IPS-15b (cell line): Measurements from ENCODE around the gene FAM53A.

Experiments used
- H3K27me3 ChIP-seq: one replicate; pipeline ENCODE4 v1.6.1; 2013; ENCODE audit warnings: low read length; ENCODE audit not compliant: control insufficient read depth, insufficient read depth
- H3K36me3 ChIP-seq: one replicate; pipeline ENCODE4 v1.6.1; 2013; ENCODE audit warnings: low read length; ENCODE audit not compliant: control insufficient read depth, insufficient read depth
- H3K4me1 ChIP-seq: one replicate; pipeline ENCODE4 v1.6.1; 2013; ENCODE audit warnings: mild to moderate bottlenecking, low read length; ENCODE audit not compliant: control insufficient read depth, insufficient read depth
- H3K4me3 ChIP-seq: one replicate; pipeline ENCODE4 v1.5.1; 2013; ENCODE audit warnings: low read depth, low read length
- H3K9ac ChIP-seq: one replicate; pipeline ENCODE4 v1.6.1; 2013; ENCODE audit warnings: low read depth, mild to moderate bottlenecking, low read length
- H3K9me3 ChIP-seq: one replicate; pipeline ENCODE4 v1.6.1; 2013; ENCODE audit warnings: mild to moderate bottlenecking, low read length; ENCODE audit not compliant: control insufficient read depth, insufficient read depth

Gene FAM53A

DNA sequence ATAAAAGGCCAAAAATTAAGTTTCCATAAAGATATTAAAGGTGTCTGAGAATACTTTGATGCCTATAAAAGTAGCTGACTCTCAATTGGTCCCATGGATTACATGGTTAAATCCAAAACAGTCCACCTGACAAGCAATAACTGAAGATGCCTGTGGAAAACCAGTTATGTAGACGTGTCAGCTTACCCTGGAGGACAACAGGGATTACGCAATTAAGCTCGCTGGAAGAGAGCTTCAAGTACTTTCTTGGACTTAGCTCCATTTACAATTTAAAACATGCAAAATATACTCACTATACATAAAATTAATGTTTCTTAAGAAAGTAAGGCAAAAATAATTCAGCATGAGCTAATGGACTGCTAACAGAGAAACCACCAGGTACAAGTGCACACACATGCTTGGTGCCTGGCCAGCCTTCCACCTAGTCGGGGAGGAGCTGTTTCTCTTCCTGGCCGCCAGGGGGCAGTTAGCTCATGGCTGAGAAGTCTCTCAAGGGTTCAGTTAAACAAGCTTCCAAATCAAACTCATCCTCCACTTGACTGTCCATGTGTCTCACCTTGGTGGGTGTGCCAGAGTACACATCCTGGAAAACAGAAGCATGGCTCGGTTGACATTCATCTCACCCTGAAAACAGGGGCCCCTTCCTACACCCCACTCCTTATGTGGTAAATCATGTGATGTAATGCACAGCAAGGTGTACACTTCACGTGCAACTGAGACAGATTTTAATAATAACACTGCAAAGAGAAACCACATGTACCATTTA is 9.2 kb upstream of the FAM53A start:
- Histone ChIP-seq H3K36me3 (peaks cover 39% of the 10 kb centered on the region), H3K9me3 (no peaks in the 10 kb centered on the region), H3K27me3 (no peaks in the 10 kb centered on the region), H3K9ac (no peak overlapping the region), H3K4me3 (no peak overlapping the region), H3K4me1 (no peaks in the 10 kb centered on the region)

DNA sequence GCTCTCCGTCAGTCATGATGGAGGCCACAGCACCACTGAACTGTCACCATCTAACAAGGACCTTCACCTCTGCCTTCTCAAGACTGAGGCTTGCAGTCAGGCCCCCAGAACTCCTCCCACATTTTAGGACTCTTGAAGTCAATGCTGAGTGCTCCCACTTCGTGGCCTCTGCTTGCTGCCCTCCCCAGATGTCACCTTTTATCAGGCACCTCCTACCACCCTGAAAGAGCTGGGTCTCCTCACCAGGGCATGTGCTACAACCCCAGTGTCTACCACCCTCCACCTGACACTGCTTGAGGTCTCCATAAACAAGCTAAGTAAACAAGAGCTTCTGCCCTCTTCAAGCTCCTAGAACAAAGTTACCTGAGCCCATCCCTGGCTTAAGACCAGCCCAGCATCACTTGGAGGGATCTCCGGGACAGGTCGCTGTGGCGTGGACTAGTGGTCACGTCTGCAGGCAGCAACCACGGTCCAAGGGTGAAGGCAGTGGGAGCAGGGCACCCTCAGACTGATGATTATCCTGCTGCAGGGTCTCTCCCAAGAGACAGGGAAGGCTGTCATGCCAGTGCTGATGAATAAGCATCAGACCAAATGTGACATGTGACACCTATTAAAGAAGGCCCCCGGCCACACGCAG is 7.7 kb upstream of the FAM53A start:
- no peaks in the 10 kb centered on the region for H3K9me3 ChIP-seq
- no peak overlapping the region for H3K9ac ChIP-seq
- no peaks in the 10 kb centered on the region for H3K27me3 ChIP-seq
- no peak overlapping the region for H3K4me3 ChIP-seq
- H3K4me1 ChIP-seq = no peaks in the 10 kb centered on the region
- H3K36me3 ChIP-seq = peaks cover 30% of the 10 kb centered on the region

DNA sequence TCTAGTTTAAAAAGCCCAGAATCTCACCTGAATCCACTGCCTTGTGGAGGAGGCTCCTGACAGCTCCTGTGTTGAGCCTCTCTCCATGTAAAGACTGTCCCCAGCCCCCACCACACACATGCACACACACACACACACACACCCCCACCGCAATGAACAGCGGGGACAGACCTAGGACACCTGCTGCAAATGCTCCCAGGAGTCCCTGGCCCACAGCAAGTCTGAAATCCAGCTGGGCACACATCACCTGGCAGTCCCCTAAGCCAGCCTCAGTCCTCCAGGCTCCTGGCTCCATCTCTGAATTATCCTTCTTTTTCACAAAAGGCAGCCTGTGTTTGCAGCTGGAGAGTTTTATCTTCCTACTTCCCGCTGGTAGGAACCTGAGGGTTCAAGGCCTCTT is 6.6 kb upstream of the FAM53A start:
- H3K4me3 ChIP-seq = no peak overlapping the region
- peaks cover 30% of the 10 kb centered on the region for H3K36me3 ChIP-seq
- H3K9me3 ChIP-seq = no peaks in the 10 kb centered on the region
- no peaks in the 10 kb centered on the region for H3K4me1 ChIP-seq
- H3K9ac ChIP-seq = no peak overlapping the region
- no peaks in the 10 kb centered on the region for H3K27me3 ChIP-seq

DNA sequence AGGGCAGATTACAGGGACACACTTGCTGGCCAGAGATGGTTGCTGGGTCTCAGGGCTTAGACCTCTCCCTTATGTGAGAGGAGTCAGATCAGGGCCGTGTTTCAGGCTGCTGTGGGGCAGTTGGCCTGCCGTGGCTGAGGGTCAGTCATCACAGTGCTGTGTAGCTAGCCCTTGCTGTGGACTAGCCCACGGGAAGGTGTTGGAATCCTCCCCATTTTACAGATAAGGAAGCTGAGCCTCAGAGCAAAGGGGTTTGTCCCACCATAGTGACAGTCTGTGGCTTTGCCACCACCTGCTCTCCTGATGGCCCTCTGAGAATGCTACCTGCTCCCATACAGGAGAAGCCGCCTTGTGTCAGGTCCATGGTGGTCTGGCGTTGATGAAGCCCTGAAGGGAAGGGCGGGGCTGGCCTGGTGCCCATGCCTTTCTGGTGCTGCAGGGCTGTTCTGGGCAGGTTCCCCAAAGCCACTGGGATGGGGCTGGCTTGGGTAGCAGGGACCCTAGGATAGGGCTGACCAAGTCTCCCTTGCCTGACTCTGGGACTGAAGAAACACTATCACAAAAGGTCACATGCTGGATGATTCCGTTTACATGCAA is 2.4 kb upstream of the FAM53A start:
- H3K9ac ChIP-seq = no peak overlapping the region
- H3K36me3 ChIP-seq = peaks cover 9% of the 10 kb centered on the region
- no peaks in the 10 kb centered on the region for H3K9me3 ChIP-seq
- no peak overlapping the region for H3K4me3 ChIP-seq
- H3K4me1 ChIP-seq = no peaks in the 10 kb centered on the region
- H3K27me3 ChIP-seq = peaks cover 14% of the 10 kb centered on the region

DNA sequence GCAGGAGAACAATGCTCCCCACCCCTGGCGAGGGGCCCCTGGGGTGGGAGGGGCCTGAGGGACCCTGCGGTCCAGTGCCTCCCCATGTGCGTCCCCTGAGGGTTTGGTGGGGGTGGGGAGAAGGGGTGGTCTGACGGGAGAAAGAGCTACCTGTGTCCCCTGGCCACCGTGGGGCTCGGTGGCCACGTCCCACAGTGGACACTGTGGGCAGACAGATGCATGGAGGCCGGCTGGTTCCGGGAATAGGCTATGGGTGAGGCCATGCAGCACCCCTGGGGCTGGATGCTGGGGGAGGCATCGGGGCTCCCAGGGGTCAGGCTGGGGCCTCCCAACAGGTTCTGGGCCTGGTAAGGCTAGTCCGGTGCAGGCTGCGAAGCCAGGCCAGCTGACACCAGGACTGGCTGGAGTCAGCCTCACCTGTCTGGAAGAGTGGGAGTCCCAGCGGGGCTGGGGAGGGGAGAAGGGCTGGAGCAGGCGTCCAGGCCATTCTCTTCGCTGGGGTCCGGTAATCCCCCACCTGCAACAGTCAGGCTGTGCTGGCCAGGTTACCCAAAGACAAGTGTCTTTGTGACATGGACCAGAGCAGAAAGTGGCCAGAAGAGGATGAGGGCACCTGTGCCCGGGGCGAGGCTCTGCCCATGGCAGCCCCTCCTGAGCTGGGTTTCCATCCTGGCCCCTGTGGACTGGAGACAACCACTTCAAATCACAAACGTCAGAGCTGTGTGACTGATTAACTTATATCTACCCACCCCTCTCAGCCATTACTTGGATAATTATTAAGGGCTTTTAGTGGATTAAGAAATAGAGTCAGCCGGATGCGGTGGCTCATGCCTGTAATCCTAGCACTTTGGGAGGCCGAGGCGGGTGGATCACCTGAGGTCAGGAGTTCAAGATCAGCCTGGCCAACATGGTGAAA is 1.4 kb upstream of the FAM53A start:
- no peaks in the 10 kb centered on the region for H3K4me1 ChIP-seq
- H3K36me3 ChIP-seq = peaks cover under 1% of the 10 kb centered on the region
- no peaks in the 10 kb centered on the region for H3K9me3 ChIP-seq
- no peak overlapping the region for H3K9ac ChIP-seq
- peaks cover 14% of the 10 kb centered on the region for H3K27me3 ChIP-seq
- peak overlapping the region; percentile 53 for H3K4me3 ChIP-seq

DNA sequence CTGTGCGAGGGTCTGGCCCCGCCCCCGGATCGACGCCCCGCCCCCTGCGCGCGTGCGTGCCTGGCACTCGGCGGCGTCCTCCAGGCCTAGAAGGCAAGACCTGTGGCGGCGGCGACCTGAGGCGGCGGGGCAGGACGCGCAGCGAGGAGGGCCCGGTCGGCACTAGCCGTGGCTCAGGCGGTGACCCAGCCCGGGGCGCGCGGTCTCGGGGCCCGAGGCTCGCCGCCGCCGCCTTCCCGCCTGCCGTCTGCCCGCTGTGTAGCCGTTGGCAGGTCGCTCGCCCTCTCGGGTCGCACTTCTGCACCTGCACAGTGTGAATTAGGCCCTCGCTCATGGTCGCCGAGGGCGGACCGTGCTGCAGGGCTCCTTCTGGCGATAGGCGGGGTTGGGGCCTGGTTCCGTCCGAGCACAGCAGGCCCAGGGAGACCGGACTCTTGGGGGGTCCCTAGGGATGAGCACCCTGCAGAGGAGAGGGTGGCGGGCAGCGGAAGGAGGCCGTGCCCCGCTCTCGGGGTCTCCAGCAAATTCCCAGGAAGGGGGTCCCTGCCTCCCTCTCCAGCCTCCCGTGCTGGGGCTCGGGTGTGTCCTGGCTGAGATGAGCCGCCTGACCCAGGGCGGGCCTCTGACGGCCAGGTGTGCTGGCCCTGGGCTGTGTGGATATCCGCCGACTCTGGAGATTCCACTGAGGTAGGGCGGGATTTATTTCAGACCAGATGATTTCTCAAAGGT is 557 bp upstream of the FAM53A start:
- H3K9ac ChIP-seq = no peak overlapping the region
- peak overlapping the region; percentile 53 for H3K4me3 ChIP-seq

DNA sequence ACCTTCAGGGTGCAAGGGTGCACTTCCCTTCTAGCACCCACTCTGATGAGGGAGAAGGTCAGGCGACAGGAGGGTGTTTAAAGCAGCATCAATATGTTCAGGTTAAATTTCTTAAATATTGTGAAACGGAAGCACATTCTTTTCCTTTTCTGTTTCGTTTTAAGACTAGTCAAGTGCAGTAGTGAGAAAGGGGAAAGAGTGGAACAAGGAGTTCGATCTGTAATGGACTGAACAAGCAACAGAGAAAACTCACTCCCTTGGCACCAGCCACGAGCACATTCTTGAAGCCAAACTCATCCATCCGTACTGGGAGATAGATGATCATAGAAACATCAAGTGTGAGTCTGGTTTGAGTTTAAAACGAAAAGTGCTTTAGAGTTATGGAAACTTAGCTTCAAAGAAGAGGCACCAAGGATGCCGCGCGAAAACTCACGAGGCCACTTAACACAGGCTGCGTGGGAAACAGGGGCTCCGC is 815 bp downstream of the FAM53A start:
- H3K9me3 ChIP-seq = no peaks in the 10 kb centered on the region
- no peaks in the 10 kb centered on the region for H3K36me3 ChIP-seq
- H3K4me1 ChIP-seq = no peaks in the 10 kb centered on the region
- peaks cover 14% of the 10 kb centered on the region for H3K27me3 ChIP-seq
- no peak overlapping the region for H3K9ac ChIP-seq
- peak overlapping the region; percentile 40 for H3K4me3 ChIP-seq

More for the DNA sequence above, 557 bp upstream of the FAM53A start:
- H3K27me3 ChIP-seq = peaks cover 14% of the 10 kb centered on the region
- H3K9me3 ChIP-seq = no peaks in the 10 kb centered on the region
- H3K36me3 ChIP-seq = no peaks in the 10 kb centered on the region
- no peaks in the 10 kb centered on the region for H3K4me1 ChIP-seq

DNA sequence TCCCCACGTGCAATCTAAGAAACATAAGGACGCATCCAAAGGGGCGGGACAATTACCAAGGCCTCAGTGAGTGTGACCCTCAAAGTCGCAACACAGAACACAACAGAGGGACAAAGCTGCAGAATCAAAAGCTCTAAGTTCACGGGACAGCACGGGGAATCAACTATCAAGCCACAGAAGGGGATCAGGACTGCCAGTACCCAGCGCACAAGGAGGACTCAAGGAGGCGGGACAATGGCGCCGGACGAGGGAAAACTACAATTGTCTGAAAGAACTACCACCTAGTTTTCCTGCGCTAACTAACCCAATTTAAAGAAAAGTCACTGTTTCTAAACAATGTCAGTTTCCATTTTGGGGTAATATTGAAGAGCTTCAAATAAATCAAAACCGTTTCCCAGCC is 1.3 kb downstream of the FAM53A start:
- Histone ChIP-seq H3K9ac (no peak overlapping the region), H3K36me3 (no peaks in the 10 kb centered on the region), H3K4me1 (no peaks in the 10 kb centered on the region), H3K4me3 (no peak overlapping the region), H3K9me3 (no peaks in the 10 kb centered on the region), H3K27me3 (peaks cover 14% of the 10 kb centered on the region)

DNA sequence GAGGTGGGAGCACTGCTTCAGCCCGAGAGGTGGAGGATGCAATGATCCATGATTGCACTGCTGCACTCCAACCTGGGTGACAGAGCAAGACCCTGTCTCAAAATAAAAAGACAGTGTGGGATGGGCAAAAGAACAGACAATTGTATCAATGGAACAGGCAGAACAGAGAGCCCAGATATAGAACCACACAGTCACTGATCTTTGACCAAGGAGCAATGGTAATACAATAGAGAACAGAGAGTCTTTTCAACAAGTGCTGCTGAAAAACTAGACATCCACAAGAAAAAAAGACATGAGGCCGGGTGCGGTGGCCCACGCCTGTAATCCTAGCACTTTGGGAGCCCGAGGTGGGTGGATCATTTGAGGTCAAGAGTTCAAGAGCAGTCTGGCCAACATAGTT is 5.9 kb downstream of the FAM53A start:
- H3K4me1 ChIP-seq = no peaks in the 10 kb centered on the region
- peaks cover 9% of the 10 kb centered on the region for H3K27me3 ChIP-seq
- H3K36me3 ChIP-seq = no peaks in the 10 kb centered on the region
- no peaks in the 10 kb centered on the region for H3K9me3 ChIP-seq
- H3K4me3 ChIP-seq = no peak overlapping the region
- no peak overlapping the region for H3K9ac ChIP-seq

DNA sequence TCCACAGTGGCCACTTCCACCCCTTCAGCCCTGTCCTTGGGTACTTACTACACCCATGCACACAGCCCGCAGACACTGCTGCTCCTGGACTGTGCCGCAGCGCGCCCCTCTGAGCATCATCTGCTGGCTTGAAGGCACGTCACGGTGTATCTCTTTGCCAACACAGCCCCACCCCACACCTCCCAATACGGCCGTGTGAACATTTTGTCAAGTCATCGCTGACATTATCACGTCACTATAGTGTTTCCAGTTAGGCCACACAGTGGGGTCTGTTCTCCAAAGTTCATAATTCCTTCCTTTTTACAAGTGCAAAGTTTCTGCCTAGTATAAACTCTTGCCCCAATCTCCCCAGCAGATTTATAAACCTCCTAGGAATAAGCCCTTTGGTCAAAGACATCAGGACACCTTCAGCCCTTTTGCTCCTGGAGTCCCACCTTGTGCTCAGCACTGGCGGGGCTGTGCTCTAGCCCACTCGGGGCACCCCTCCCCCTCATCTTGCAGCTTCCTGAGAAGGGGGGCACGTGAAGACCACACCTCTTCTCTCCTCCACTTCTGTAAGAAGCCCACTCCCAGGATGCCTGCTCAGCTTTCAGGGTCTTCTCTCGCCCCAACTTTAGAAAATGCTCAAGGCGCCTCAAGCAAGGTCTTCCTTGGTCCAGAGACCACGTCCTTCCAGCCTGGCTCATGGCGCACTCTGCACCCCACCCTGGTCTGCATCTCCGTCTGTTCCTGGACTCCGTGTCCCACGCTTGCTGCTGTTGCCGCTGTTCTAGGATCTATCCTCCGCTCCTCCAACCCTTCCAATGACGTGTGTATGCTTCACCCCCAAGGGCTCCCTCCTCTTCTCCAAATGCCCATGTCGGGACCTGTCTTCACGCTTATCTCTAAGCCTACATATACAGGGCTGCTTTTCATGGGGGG is 7.2 kb downstream of the FAM53A start:
- no peaks in the 10 kb centered on the region for H3K4me1 ChIP-seq
- no peaks in the 10 kb centered on the region for H3K27me3 ChIP-seq
- H3K9me3 ChIP-seq = no peaks in the 10 kb centered on the region
- no peak overlapping the region for H3K9ac ChIP-seq
- H3K4me3 ChIP-seq = no peak overlapping the region
- no peaks in the 10 kb centered on the region for H3K36me3 ChIP-seq
